Caco-2 (cell line): ENCODE results near the gene PPP1R3C. TPM values are rescaled to one million over a fixed set of nuclear protein-coding genes. Genes with fewer than 3 reads are reported as not detected.

Experiments used
- BruUV-seq: library from RNA; stranded (reverse); fragments of 400-500 nt; replicated peaks from 2 replicates; lab custom pipeline; 2021; lab: Mats Ljungman, UMichigan
- CTCF ChIA-PET: fragments of 300-600 bp; sonication (Branson Sonifier 250); formaldehyde crosslinking; loops from one replicate; lab custom pipeline; 2022; ENCODE audit warnings: antibody characterized with exemption; lab: Charles Lee
- POLR2A ChIA-PET: fragments of 300-600 bp; sonication (Branson Sonifier 250); formaldehyde crosslinking; loops from one replicate; lab custom pipeline; 2022; ENCODE audit warnings: antibody characterized with exemption; lab: Charles Lee
- DNase-seq, 2 experiments: peaks; one replicate each; pipeline versions ENCODE4 v3.0.0 to v3.0.0-alpha.2; 2020 to 2022
- H3K27me3 ChIP-seq: replicated peaks from 2 replicates; pipeline ENCODE4 v1.6.0; 2011; ENCODE audit warnings: low read length; ENCODE audit not compliant: control insufficient read depth, insufficient read depth
- H3K36me3 ChIP-seq: 2 replicates; pipeline ENCODE4 v1.5.1; 2011; ENCODE audit warnings: low read length; ENCODE audit not compliant: control insufficient read depth, insufficient read depth
- H3K4me1 ChIP-seq: fragments of 250-450 bp; sonication (Bioruptor Pico); 2 replicates; pipeline ENCODE4 v1.5.1; 2020; ENCODE audit warnings: mild to moderate bottlenecking
- H3K4me3 ChIP-seq: 2 replicates; pipeline ENCODE4 v1.5.1; 2011; ENCODE audit warnings: low read depth, mild to moderate bottlenecking, control low read depth, low read length
- H3K9me3 ChIP-seq: fragments of 250-450 bp; sonication (Bioruptor Pico); 2 replicates; pipeline ENCODE4 v1.5.1; 2020; ENCODE audit warnings: mild to moderate bottlenecking, moderate library complexity
- H3K27ac Mint-ChIP-seq: one replicate; pipeline ENCODE4 v1.8.0; 2022; ENCODE audit warnings: mixed read lengths; ENCODE audit not compliant: unreplicated experiment
- H3K27me3 Mint-ChIP-seq: one replicate; pipeline ENCODE4 v1.8.0; 2022; ENCODE audit warnings: mixed read lengths; ENCODE audit not compliant: insufficient read depth, unreplicated experiment
- H3K36me3 Mint-ChIP-seq: one replicate; pipeline ENCODE4 v1.8.0; 2022; ENCODE audit warnings: mild to moderate bottlenecking, mixed read lengths; ENCODE audit not compliant: insufficient read depth, unreplicated experiment
- H3K4me1 Mint-ChIP-seq: one replicate; pipeline ENCODE4 v1.8.0; 2022; ENCODE audit warnings: low read depth, mixed read lengths; ENCODE audit not compliant: unreplicated experiment
- H3K4me3 Mint-ChIP-seq: one replicate; pipeline ENCODE4 v1.8.0; 2022; ENCODE audit warnings: mild to moderate bottlenecking, moderate library complexity, mixed read lengths; ENCODE audit not compliant: unreplicated experiment
- H3K9me3 Mint-ChIP-seq: one replicate; pipeline ENCODE4 v1.8.0; 2022; ENCODE audit warnings: mixed read lengths; ENCODE audit not compliant: unreplicated experiment
- intact Hi-C: fragments of 100-400 bp; cut with micrococcal nuclease; formaldehyde crosslinking; loops from one replicate; pipeline ENCODE4 v1.10.0; 2022; ENCODE audit not compliant: unreplicated experiment
- total RNA-seq: library from RNA; stranded (reverse); gene quantifications from 2 replicates; pipeline ENCODE4 v1.2.3, GENCODE V29; 2022
- TF ChIP-seq, protein P1 (sequence below), 2 experiments: fragments of 200-600 bp in 1 of 2; IDR thresholded peaks; 1 replicate in 1 of 2; 2 replicates in 1 of 2; pipeline versions ENCODE4 v1.5.1 to v1.8.0; 2011 to 2022; ENCODE audit warnings: antibody characterized with exemption in 1 of 2, control low read depth in 1 of 2, inconsistent platforms in 1 of 2, low read depth in 1 of 2, low read length in 1 of 2, mild to moderate bottlenecking in 1 of 2, moderate library complexity in 1 of 2; ENCODE audit not compliant: insufficient read depth in 1 of 2, severe bottlenecking in 1 of 2, unreplicated experiment in 1 of 2

PPP1R3C gene
- total RNA-seq, 1 experiment from 2014 or later: not detected

DNA sequence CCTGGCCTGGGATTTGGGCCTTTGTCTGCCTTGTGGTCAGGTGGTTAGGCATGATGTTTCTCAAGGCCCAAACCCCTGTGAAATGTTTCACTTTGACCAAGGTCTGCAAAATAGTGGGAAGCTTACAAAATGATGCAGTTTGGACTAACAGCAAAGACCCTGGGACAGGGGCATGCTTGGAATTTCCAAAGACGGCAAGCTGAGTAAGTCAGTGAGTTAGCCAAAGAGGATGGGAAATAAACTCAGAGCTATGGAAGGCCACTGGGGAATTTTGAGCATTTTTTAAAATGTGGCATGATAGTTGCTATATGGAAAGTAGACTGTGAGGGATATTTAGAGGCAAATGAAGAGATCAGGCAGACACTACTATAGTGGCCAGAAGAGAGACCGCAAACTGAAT, 31.6 kb upstream of the PPP1R3C start:
- no peak overlapping the region for H3K4me3 Mint-ChIP-seq
- intact Hi-C loops: no loop called here
- no peak for DNase-seq
- H3K9me3 ChIP-seq: 0 out of 2 replicates have a peak, but pooled peaks cover 4% of the 10 kb centered on the region
- H3K27me3 ChIP-seq: no peaks in the 10 kb centered on the region
- H3K27ac Mint-ChIP-seq: no peak overlapping the region
- TF ChIP-seq, protein P1, sequence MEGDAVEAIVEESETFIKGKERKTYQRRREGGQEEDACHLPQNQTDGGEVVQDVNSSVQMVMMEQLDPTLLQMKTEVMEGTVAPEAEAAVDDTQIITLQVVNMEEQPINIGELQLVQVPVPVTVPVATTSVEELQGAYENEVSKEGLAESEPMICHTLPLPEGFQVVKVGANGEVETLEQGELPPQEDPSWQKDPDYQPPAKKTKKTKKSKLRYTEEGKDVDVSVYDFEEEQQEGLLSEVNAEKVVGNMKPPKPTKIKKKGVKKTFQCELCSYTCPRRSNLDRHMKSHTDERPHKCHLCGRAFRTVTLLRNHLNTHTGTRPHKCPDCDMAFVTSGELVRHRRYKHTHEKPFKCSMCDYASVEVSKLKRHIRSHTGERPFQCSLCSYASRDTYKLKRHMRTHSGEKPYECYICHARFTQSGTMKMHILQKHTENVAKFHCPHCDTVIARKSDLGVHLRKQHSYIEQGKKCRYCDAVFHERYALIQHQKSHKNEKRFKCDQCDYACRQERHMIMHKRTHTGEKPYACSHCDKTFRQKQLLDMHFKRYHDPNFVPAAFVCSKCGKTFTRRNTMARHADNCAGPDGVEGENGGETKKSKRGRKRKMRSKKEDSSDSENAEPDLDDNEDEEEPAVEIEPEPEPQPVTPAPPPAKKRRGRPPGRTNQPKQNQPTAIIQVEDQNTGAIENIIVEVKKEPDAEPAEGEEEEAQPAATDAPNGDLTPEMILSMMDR (IDR thresholded peaks at IDR 0.05; ENCODE audit: insufficient read depth in 1 of 2, low read depth in 1 of 2, low read length in 1 of 2, severe bottlenecking in 1 of 2, unreplicated experiment in 1 of 2): no peak
- no peaks in the 10 kb centered on the region for H3K4me1 ChIP-seq
- no peaks in the 10 kb centered on the region for H3K4me1 Mint-ChIP-seq
- no TSS peak for BruUV-seq
- H3K4me3 ChIP-seq: no peak overlapping the region
- no peaks in the 10 kb centered on the region for H3K36me3 ChIP-seq
- CTCF ChIA-PET: no interaction called here
- POLR2A ChIA-PET: no interaction called here
- no peaks in the 10 kb centered on the region for H3K9me3 Mint-ChIP-seq
- no peaks in the 10 kb centered on the region for H3K36me3 Mint-ChIP-seq
- peaks cover 9% of the 10 kb centered on the region for H3K27me3 Mint-ChIP-seq

DNA sequence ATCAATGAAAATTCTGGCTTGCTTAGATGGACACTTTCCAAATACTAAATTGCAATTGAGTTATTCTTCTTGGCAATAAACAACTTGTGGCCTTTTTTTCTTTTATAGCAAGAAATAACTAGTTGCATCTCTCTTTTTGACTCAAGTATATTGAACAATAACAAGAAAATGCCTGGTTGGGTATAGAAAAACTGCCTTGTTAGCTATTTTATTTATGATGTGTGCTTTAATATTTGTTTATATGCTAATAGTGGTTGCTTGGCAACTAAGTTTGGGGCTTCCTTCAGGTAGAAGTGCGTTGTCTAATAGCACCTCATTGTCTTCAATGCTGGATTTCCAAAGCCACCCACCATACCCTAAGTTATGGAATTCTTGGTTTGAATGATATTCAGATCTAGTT, 30.1 kb upstream of the PPP1R3C start:
- no peaks in the 10 kb centered on the region for H3K36me3 Mint-ChIP-seq
- CTCF ChIA-PET: no interaction called here
- peaks cover 9% of the 10 kb centered on the region for H3K27me3 Mint-ChIP-seq
- intact Hi-C loops: no loop called here
- H3K4me1 Mint-ChIP-seq: no peaks in the 10 kb centered on the region
- no peaks in the 10 kb centered on the region for H3K9me3 Mint-ChIP-seq
- TF ChIP-seq, protein P1 (IDR thresholded peaks at IDR 0.05; ENCODE audit: insufficient read depth in 1 of 2, low read depth in 1 of 2, low read length in 1 of 2, severe bottlenecking in 1 of 2, unreplicated experiment in 1 of 2): no peak
- Histone ChIP-seq H3K36me3 (no peaks in the 10 kb centered on the region), H3K4me1 (no peaks in the 10 kb centered on the region), H3K9me3 (0 out of 2 replicates have a peak, but pooled peaks cover 4% of the 10 kb centered on the region), H3K27me3 (no peaks in the 10 kb centered on the region), H3K4me3 (no peak overlapping the region)
- POLR2A ChIA-PET: no interaction called here
- BruUV-seq: no TSS peak
- H3K27ac Mint-ChIP-seq: no peak overlapping the region
- no peak for DNase-seq
- no peak overlapping the region for H3K4me3 Mint-ChIP-seq

DNA sequence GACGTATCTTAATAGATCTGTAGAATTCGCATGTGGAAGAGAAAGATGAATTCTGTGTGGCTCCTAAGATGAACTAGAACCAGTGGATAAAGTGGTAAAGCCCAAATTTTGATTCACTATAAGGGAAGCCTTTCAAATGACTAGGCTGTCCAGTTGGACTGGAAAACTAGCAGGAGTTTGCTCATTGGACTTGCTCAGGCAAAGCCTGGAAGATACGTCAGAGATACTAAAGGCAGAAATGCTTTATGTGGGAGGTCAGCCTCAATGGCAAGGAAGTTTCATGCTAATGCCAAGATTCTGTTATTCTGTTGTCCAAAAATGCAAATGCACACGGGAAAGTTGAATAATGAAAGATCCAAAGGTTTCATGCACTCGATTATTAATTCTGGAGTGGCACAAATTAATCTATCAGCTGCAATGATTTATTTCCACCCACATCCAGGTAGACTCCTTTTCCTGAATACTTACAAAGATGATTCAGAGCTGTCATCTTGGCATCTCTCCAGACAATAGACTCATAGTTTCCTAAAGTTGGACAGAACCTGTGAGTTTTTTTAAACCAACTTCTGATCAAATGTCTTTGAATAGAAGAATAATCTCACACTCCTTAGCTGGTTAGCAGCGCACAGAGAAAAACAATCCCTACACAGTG, 20.5 kb upstream of the PPP1R3C start:
- no peak overlapping the region for H3K4me3 Mint-ChIP-seq

More for the DNA sequence above, 20.5 kb upstream of the PPP1R3C start:
- POLR2A ChIA-PET: no interaction called here
- H3K36me3 ChIP-seq: no peaks in the 10 kb centered on the region
- TF ChIP-seq, protein P1 (IDR thresholded peaks at IDR 0.05; ENCODE audit: insufficient read depth in 1 of 2, low read depth in 1 of 2, low read length in 1 of 2, severe bottlenecking in 1 of 2, unreplicated experiment in 1 of 2): no peak
- peaks cover 3% of the 10 kb centered on the region for H3K27me3 Mint-ChIP-seq
- H3K27me3 ChIP-seq: no peaks in the 10 kb centered on the region; the same call in none of the 2 replicates
- H3K4me1 ChIP-seq: no peaks in the 10 kb centered on the region
- intact Hi-C loops: no loop called here
- H3K9me3 Mint-ChIP-seq: peaks cover 10% of the 10 kb centered on the region
- H3K27ac Mint-ChIP-seq: no peak overlapping the region
- DNase-seq: no peak
- no TSS peak for BruUV-seq
- CTCF ChIA-PET: no interaction called here
- H3K4me1 Mint-ChIP-seq: peaks cover 4% of the 10 kb centered on the region
- no peaks in the 10 kb centered on the region for H3K9me3 ChIP-seq
- no peak overlapping the region for H3K4me3 ChIP-seq
- no peaks in the 10 kb centered on the region for H3K36me3 Mint-ChIP-seq
